HS-27A (cell line): ENCODE data around the gene TC2N.
"Not testable (repeated sequence)": the region's sequence is repeated elsewhere in the genome, so short reads cannot be mapped to it uniquely, and the experiment has no call there.

ENCODE experiments used
- DNase-seq: peaks from one replicate; pipeline ENCODE4 v3.0.0-alpha.2; 2012; ENCODE audit warnings: low read depth, missing footprints

Gene TC2N

GRCh38 chr14:91754819-91755218 is 112.5 kb downstream of the TC2N start:
- no peak for DNase-seq

GRCh38 chr14:91754185-91754584 is 113.2 kb downstream of the TC2N start:
- DNase-seq: no peak

GRCh38 chr14:91753501-91754128 is 113.7 kb downstream of the TC2N start:
- DNase-seq: no peak

GRCh38 chr14:91752961-91753360 is 114.4 kb downstream of the TC2N start:
- no peak for DNase-seq

GRCh38 chr14:91751719-91752118 is 115.6 kb downstream of the TC2N start:
- DNase-seq: no peak

- DNase-seq: no peak
These were observed 116.6 kb downstream of the TC2N start for GRCh38 chr14:91750634-91751198.

- no peak for DNase-seq
These were observed 117.5 kb downstream of the TC2N start for GRCh38 chr14:91749868-91750267.

GRCh38 chr14:91748049-91748448 is 119.3 kb downstream of the TC2N start:
- no peak for DNase-seq

- DNase-seq: no peak
These were observed 122.0 kb downstream of the TC2N start for GRCh38 chr14:91745344-91745743.

GRCh38 chr14:91744068-91744480 is 123.3 kb downstream of the TC2N start:
- no peak for DNase-seq

- DNase-seq: no peak
These were observed 124.1 kb downstream of the TC2N start for GRCh38 chr14:91743305-91743653.

- no peak for DNase-seq
These were observed 124.6 kb downstream of the TC2N start for GRCh38 chr14:91742621-91743304.

- not testable (repeated sequence) for DNase-seq
These were observed 127.5 kb downstream of the TC2N start for GRCh38 chr14:91739867-91740266.

- no peak for DNase-seq
These were observed 129.7 kb downstream of the TC2N start for GRCh38 chr14:91737619-91738018.

- no peak for DNase-seq
These were observed 134.4 kb downstream of the TC2N start for GRCh38 chr14:91732859-91733477.

GRCh38 chr14:91732439-91732838 is 134.9 kb downstream of the TC2N start:
- no peak for DNase-seq

GRCh38 chr14:91731986-91732385 is 135.3 kb downstream of the TC2N start, which contains the start of gene CATSPERB:
Gene CATSPERB, minus strand, starts transcription at chr14:91732086. Its CDS starts 2,607 bp downstream, at chr14:91729479.
- no peak for DNase-seq

- DNase-seq: no peak
These were observed 136.3 kb downstream of the TC2N start for GRCh38 chr14:91731018-91731417.

- no peak for DNase-seq
These were observed 137.6 kb downstream of the TC2N start for GRCh38 chr14:91729756-91730155.
